Measurements from ENCODE around the gene MBOAT2.

MBOAT2 gene

DNA sequence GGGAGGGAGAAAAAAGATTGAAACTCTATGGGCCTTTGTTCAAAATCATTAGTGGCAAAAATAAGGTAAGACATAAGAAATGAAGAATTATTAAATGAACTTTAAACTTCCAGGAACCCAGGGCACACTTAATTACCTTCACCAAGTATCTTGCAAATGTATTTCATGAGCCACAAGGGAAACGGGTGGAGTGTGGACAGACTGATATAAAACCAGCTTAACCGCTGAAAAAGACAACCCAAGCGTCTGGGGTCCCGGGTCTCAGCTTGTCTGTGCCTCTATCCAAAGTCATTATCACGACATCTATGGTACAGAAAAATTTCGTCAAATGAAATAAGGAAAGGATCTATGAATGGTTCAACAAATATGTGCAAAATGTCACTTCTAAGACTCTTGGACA lies 13.9 kb upstream of the MBOAT2 start:
- no peak for DNase-seq (ENCODE audit: low spot score)

DNA sequence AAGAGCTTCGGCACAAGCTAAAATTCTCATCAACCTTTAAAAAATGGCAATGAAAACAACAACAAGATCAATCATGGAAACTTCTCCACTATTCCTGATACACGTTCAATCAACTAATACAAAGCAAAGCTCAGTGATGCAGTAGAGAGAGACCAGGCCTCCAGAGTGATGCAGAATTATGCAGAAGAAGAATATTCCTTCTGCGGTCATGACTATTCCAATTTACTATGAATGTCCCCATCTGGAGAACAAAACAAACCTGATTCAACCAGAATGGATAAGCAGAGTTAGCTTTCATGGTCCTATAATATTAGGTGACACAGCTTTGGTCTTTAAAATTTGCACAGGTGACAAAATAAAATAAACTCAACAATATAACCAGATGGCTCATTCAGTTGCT lies 12.5 kb upstream of the MBOAT2 start:
- no peak for DNase-seq (ENCODE audit: low spot score)

DNA sequence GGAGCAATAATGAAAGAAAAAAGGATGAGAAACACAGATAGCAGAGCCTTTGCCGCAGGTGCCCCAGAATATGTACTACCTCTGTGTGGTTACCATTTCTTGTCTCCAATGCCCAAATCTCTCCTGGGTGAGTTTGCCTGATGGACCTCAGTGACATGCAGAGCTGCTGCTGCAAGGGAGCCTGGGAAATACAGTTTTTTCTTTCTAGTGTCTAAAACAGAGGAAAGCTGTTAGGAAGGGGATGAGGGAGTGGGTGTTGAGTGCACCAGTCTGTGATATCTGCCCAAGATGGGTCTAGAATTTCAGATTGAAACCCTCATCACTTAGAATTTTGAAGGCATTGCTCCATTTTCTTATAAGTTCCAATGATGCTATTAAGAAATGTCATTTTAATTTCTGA lies 9.9 kb upstream of the MBOAT2 start:
- DNase-seq (ENCODE audit: low spot score), result no peak

DNA sequence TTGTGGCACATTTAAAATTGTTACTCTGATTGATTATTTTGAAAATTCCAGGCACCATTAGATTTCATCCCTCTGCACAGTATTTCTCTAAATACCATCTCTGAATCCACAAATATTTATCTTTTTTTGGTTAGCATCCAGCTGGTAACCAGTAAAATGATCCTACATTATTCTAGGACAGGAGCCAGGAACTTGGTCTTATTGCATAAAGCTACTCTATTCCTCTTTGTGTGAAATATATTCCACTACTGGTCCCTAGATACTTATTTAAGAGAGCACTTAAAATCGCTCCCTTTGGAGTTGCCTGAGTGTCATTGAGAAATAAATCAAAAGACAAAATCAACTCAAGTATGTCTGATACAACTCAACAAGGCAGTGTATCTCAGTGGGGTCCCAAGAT lies 7.4 kb upstream of the MBOAT2 start:
- no peak for DNase-seq (ENCODE audit: low spot score)

DNA sequence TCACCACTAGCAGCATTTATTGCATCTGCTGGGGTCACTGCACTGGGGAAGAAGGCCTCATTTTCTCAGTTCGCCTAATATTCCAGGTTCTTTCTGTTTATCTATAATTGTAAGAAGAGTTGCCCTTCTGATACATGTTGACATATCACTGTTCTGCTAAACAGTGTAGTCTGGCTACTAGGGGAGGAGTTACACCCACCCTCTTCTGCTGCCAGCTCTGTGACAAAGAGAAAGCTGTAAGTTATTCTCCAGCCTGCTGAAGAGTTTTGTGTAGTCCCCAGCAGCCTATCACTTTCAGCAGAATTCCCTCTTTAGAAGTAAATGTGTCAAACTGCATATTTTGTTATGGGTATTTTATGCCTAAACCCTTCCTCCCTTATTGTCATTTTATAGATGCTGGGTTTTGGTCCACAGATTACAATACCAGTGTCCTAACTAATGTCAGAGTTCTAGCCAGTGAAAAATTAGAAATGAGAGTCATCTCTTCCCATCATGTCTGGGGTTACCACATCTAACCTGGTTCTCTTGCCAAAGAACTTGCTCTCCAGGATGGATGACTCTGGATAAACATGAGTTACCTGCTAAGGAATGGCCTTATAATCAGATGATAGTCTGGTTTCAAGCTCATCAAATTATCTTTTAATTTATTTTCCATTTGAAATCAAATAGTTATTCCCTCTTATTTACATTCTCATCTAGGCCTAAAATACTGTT lies 5.6 kb upstream of the MBOAT2 start:
- no peak for DNase-seq (ENCODE audit: low spot score)

DNA sequence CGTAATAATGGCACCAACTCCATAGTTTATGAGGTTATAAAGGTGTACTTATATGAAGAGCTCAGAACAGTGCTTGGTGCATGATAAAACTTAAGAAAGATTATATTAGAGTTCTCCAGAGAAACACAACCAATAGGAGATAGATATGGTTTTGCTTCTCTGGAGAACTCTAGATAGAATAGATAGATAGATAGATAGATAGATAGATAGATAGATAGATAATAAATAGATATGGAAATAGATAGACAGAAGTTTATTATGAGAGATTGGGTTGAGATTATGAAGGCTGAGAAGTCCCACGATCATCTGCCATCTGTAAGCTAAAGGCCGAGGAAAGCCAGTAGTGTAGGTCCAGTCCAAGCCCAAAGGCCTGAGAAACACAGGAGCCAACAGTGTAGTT lies 2.9 kb upstream of the MBOAT2 start:
- no peak for DNase-seq (ENCODE audit: low spot score)

DNA sequence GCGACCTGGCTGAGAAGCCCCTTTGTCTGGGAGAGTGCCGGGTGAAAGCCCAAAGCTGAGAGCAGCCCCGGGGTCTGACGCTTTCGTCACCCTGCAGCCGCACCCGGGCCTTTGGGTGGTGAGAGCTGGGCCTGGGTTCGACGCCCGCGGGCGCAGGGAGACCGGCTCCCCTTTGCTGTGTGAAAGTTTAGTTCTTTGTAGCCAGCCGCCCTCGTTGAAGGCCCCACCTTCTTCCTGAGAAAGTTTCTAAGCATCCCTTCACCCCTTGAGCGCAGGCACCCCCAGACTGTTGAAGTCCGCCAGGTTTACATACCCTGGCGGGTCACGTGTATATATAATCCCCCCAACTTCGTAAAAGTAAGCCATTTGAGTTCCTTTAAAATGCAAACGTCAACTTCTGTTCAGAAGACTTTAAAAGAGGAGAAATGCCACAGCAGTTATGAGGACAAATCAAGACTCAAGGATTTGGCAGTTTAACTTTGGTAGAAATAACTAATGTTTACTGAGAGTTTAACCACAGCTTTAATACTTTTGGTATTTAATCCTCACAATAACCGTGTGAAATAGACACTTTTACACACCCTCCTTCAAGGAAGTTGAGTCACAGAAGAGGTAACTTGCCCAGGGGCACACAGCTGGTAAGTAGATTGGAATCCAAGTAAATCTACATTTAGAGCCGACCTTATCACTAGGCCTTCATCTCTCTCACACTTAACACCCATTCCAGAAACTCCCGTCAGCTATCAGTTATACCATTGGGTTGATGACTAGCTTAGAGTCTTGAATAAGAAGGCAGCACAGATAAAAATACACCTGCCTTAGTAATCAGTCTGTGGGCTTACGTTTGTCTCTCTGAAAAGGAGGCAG lies 1.1 kb upstream of the MBOAT2 start:
- DNase-seq (ENCODE audit: low spot score), result peak; percentile 83

DNA sequence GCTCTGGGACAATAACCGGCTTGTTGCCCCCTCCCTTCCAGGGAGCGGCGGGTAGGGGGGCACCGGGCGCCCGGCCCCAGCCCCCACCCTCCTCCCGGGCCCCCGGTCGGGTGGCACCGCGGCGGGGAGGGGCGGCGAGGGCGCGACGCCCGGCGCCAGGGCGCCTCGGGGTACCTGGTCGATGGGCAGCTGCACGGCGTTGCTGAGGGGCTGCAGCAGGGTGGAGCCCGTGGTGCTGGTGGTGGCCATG lies 193 bp downstream of the MBOAT2 start:
- DNase-seq (ENCODE audit: low spot score), result no peak

DNA sequence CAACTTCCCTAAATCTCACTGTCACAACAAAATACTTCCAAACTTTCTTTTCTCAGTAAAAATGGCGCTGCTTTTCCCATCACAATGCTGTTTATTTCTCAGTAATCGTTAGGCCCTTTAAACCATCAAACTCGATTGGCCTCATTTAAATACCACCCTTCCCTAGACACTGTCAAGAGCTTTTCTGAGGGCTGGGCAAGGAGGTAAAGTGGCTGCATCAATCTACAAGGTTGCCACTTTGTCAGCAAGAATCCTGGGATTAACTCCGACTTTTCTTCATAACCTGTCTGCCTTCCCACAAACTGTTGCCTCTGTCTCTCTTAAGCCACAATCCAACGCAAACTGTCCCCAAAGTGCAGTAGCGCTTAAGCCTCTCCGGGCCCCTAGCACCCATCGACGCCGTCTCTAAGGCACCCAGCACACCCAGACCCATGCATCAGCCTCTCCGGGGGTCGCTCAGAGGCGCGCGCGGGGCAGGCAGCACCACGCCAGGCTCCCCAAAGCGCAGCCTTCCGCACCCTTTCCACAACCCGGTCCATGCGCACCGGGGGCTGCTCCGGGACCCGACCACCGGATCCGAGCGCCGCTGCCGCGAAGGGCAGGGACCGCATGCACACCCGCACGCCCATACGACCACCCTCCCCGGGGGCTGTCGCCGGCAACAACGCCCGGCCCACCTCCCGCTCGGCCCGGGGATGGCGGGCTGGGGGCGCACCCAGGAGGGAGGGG lies 683 bp downstream of the MBOAT2 start:
- peak; percentile 29 for DNase-seq (ENCODE audit: low spot score)

DNA sequence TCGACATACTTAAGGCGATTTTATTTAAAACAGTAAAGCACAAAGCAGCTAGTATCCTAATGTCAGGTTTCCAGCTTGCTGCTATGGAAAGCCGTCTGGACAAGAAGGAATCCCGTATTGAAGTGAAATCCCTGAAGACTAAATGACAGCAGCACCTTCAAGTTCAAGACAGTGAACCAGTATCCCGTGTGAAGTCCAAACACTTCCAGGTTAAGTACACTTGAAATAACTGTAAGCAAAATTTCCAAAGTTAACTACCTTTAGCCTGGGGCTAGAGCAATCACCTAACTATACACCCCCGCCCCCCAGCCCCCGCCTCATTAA lies 1.2 kb downstream of the MBOAT2 start:
- DNase-seq (ENCODE audit: low spot score), result no peak

DNA sequence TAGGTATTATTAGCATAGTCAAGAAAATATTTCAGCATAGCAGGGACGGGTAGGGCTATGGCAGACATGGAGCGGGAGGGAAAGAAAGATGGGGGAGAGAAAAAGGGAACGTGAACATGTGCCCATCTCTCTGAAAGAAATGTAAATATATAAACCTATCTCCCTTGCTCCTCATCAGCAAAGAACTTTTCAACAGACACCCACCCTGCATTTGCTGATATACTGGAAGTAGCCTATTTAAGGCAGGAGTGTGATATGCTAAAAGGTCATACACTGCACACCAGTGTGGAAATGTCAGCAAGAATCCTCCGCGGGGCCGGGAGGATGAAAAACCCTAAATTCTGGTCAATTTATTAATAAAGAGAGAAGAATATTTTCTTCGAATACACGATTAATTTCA lies 1.7 kb downstream of the MBOAT2 start:
- DNase-seq (ENCODE audit: low spot score), result no peak

DNA sequence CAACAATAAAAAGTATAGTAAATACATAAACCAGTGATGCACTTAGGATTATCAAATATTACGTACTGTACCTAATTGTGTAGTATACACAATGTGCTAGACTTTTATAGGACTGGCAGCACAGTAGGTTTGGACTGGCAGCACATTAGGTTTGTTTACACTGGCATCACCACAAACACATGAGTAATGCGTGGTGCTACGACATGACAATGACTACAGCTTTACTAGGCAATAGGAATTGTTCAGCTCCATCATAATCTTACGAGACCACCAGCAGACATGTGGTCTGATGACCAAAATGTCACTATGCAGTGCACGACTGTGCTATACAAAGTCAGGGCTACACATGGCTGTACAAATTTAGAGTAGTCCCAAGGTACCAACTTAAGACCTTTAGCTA lies 2.3 kb downstream of the MBOAT2 start:
- peak; percentile 46 for DNase-seq (ENCODE audit: low spot score)

DNA sequence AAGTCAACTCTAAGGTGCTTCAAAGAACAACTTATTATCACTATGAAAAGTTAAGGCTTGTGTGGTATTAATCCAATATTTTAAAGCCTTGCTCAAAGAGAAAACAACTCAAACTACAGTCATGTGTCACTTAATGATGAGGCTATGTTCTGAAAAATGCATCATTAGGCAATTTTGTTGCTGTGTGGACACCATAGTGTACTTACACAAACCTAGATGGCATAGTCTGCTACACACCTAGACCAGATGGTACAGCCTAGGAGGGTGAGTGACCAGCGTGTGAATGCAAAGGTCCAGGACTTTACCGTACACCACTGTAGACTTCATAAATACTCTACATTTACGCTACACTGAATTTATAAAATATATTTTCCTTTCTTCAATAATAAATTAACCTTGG lies 3.0 kb downstream of the MBOAT2 start:
- no peak for DNase-seq (ENCODE audit: low spot score)

DNA sequence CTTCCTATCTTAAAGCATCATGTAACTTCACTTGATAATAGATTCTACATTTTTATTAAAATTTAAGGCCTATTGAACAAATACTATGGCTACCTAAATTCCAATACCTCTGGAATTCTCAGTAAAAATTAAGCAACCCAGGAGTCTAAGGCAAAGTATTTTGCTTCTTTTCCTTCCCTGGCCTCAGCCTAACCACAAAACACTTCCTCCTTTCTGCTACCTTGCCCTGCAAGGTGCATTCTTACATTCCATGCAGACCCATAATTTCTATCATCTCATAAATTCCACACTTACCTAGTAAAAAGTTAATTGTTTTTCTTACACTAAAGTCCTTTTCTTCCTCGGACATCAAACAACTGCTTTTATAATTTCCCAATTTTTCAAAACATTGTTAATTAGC lies 3.7 kb downstream of the MBOAT2 start:
- DNase-seq (ENCODE audit: low spot score), result peak; percentile 72

DNA sequence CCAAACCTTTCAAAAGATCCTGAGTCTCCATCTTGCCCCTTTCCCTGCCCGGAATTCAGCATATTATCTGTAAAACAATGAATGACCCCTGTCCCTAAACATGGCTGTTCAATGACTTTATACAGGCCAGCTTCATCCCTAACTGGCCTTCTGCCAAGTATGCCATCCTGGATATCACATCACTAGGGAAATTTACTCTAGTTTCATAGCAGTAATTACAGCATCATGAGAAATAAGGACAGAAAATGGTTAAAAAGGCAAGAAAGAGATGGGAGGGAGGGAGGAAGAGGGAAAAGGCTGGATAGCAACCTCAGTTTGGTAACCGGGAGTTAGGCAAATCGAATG lies 4.4 kb downstream of the MBOAT2 start:
- DNase-seq (ENCODE audit: low spot score), result no peak

DNA sequence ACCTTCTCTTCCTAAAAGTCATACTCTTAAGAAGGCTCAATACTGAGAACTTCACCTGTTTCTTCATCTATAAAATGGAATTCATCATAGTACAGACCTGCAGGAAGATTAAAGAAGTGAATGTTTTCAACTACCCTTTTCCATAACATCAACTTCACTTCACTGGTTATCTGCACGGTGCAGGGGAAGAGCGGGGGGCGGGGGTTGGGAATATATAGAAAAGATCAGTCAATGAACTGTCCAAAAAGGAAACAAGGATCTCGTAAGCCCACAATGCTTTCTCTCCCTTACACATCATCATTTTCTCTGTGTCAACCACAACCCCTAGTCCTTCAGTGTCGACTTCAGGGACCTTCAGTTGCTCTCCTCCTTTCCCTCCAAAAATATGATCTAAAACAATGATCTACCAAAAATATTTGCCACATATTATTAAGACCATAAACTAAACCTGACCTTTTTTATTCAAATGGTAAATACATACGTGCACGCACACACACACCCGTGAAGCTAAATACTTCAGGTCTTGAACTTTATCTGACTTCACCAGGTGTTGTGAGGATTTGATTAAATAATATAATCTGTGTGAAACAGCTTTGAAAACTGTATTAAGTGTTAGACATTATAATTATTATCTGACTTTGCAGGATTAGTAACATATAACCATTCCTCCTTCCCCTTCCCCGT lies 4.9 kb downstream of the MBOAT2 start:
- DNase-seq (ENCODE audit: low spot score), result no peak

DNA sequence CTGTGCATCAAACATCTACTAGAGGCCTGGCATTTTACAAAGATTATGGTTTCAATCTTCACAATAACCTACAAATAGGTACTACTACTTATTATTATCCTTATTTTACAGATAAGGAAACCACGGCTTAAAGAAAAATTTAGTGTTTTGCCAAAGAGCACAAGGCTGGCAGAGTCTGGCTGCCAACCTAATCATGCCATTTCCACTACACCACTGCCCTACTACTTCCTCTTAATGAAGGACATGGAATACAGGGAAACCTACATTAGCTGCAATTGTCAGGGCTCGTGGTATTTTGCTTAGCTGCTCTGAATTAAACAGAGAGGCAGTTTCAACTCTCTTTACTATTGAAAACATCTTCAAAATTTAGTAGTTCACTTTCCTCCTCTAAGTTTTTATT lies 5.9 kb downstream of the MBOAT2 start:
- no peak for DNase-seq (ENCODE audit: low spot score)

DNA sequence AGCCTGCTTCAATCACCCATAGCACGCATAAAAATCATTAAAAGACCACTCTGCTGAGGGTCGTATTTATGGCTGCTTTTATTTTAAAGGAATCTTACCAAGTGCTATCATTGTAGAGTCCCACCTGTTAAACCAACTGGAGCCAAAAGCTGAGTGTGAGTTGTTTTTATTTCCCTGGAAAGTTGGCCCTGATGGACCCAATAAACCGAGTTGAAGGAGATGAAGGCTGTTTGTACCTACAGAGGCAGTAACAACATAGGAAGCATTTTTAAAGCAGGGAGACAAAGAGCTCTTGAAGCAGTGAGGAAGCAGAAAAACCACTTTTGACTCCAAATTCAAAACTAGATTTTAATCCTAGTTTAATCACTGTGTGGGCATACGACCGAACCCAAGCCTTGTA lies 6.4 kb downstream of the MBOAT2 start:
- DNase-seq (ENCODE audit: low spot score), result no peak

DNA sequence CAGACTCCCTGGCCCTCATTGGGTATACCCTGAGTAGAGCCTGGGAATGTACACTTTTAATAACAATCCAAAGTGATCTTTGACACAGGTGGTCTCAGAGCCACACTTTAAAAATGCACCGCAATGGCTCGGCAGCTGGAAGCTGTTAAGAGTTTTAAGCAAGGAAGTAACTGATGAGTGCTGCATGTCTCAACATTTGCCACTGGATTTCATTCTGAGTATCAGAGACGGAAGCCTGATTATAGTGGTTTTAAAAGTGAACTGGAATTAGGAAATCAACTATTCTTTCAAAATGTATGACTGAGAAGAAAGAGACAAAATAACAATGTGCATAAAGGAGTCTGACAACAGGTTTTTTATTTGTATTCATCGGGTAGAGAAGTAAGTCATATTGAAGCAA lies 7.5 kb downstream of the MBOAT2 start:
- no peak for DNase-seq (ENCODE audit: low spot score)

DNA sequence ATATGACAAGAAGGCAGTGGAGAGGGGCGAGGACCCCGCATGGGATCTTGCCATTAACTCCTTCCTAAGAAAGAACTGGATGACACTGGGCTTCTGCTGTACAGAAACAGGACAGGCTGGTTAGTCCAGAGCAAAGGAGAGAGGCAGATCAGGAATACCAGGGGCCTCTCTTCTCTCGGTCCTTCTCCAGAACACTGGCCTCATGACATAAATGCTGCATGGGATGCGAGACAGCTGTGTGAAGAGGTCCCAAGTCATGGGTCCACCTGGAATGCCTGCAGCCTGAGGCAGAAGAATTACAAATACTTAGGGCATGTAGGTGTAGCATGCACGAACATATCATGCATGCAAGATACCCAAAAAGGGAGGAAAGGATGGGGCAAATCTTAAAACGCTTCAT lies 9.1 kb downstream of the MBOAT2 start:
- no peak for DNase-seq (ENCODE audit: low spot score)

DNA sequence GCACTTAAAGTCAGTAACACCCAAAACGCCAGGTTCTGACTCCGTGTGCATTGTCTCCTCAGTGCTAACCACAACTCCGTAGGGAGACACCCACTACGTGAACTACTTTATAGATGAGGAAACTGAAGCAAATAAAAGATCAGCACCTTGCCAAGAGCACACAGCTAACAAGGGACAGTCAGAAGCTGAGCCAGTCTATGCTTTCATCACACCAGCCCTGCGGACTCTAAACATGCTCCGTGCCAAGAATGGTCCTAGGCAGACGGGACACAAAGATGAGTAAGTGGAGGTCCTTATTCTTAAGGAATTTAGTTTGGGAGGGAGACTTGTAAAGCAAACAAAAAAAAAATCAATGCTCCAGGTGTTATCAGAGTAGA lies 9.6 kb downstream of the MBOAT2 start:
- DNase-seq (ENCODE audit: low spot score), result no peak

DNA sequence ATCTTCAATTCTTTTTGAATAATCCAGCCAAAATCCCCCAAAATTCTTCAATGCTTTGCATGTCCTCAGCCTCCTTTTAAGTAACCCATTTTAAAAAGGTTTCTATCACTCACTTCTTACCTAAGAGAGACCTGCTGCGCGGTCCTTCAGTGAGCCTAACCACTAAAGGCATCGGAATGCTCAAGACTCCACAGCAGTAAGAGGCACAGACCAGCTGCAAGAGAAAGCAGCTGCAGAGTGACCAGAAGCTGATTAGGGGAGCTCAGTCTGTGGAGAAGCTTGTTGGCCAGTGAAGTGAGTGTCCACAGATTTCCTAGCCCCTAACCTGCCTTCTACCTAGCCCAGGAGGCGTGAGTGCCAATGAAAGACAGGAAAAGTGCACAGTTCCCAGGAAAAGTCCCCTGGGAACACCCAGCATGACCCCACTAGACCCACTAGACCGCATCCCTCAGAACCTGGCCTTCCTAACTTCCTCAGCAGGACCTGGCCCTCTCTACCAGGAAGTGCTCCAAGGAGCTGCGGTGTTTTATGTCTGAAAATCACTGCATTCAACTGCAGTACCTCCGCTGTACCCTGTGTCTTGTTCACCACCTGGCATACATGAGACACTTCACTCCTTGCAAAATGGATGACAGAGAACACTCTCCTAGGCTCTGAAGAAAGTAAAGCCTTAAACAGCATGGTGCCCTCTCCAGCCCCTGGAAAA lies 10.1 kb downstream of the MBOAT2 start:
- no peak for DNase-seq (ENCODE audit: low spot score)
